HEK293 (cell line): ENCODE measurements around the gene SLC35B4.

Experiments
- CTCF ChIA-PET: fragments of 350-600 bp; formaldehyde crosslinking; extraction: SDS; loops from one replicate; lab custom pipeline; 2021; ENCODE audit warnings: antibody characterized with exemption; lab: Yijun Ruan, JAX
- POLR2A ChIA-PET: fragments of 300-600 bp; formaldehyde crosslinking; extraction: SDS; loops from one replicate; lab custom pipeline; 2020; ENCODE audit warnings: antibody characterized with exemption, inconsistent platforms; lab: Yijun Ruan, JAX
- H3K27ac ChIP-seq: fragments of 200-500 bp; sonication (Bioruptor generic); 2 replicates; pipeline ENCODE4 v1.5.1; 2014; ENCODE audit warnings: low read depth, low read length, control low read depth, inconsistent platforms; ENCODE audit errors: extremely low read depth
- H3K36me3 ChIP-seq, 2 experiments: fragments of 200-500 bp in 1 of 2; sonication (Bioruptor generic) in 1 of 2; 1 replicate in 1 of 2; 2 replicates in 1 of 2; pipeline ENCODE4 v1.5.1; 2014 to 2017; ENCODE audit warnings: inconsistent platforms in 2 of 2, low read length in 2 of 2; ENCODE audit not compliant: control insufficient read depth in 2 of 2, insufficient read depth in 1 of 2
- H3K4me1 ChIP-seq: fragments of 200-500 bp; sonication (Bioruptor generic); 2 replicates; pipeline ENCODE4 v1.5.1; 2014; ENCODE audit warnings: mild to moderate bottlenecking, low read length, inconsistent platforms; ENCODE audit not compliant: control insufficient read depth, insufficient read depth
- H3K4me3 ChIP-seq: 2 replicates; pipeline ENCODE4 v1.5.1; 2011; ENCODE audit warnings: low read depth, mild to moderate bottlenecking, control low read depth, low read length, moderate library complexity
- H3K9me3 ChIP-seq: fragments of 200-500 bp; sonication (Bioruptor generic); 2 replicates; pipeline ENCODE4 v1.5.1; 2014; ENCODE audit warnings: low read depth, low read length, inconsistent platforms; ENCODE audit not compliant: control insufficient read depth, insufficient read depth
- KLF1 ChIP-seq: fragments of 450-650 bp; formaldehyde crosslinking; IDR thresholded peaks from 2 replicates; pipeline ENCODE4 v1.5.1; 2016; ENCODE audit warnings: missing biosample characterization, missing genetic modification characterization
- KLF7 ChIP-seq: fragments of 450-650 bp; formaldehyde crosslinking; IDR thresholded peaks from 2 replicates; pipeline ENCODE4 v1.5.1; 2016; ENCODE audit warnings: missing biosample characterization, missing genetic modification characterization, borderline replicate concordance
- MZF1 ChIP-seq: fragments of 450-650 bp; formaldehyde crosslinking; IDR thresholded peaks from 2 replicates; pipeline ENCODE4 v1.5.1; 2017; ENCODE audit warnings: missing biosample characterization, missing genetic modification characterization, borderline replicate concordance
- OVOL3 ChIP-seq: fragments of 450-650 bp; formaldehyde crosslinking; IDR thresholded peaks from 2 replicates; pipeline ENCODE4 v1.5.1; 2016; ENCODE audit warnings: missing biosample characterization, missing genetic modification characterization
- SALL2 ChIP-seq: fragments of 450-650 bp; formaldehyde crosslinking; IDR thresholded peaks from 2 replicates; pipeline ENCODE4 v1.5.0; 2017; ENCODE audit warnings: missing biosample characterization, mild to moderate bottlenecking, missing genetic modification characterization, borderline replicate concordance
- SCRT2 ChIP-seq: fragments of 450-650 bp; formaldehyde crosslinking; IDR thresholded peaks from 2 replicates; pipeline ENCODE4 v1.5.1; 2016; ENCODE audit warnings: missing biosample characterization, missing genetic modification characterization
- YY1 ChIP-seq: fragments of 450-650 bp; formaldehyde crosslinking; IDR thresholded peaks from 2 replicates; pipeline ENCODE4 v1.5.1; 2018; ENCODE audit warnings: missing biosample characterization, missing genetic modification characterization
- YY2 ChIP-seq: fragments of 450-650 bp; formaldehyde crosslinking; IDR thresholded peaks from 2 replicates; pipeline ENCODE4 v1.5.1; 2016; ENCODE audit warnings: missing biosample characterization, missing genetic modification characterization
- ZBTB7A ChIP-seq: fragments of 450-650 bp; formaldehyde crosslinking; IDR thresholded peaks from 2 replicates; pipeline ENCODE4 v1.5.1; 2016; ENCODE audit warnings: low read depth, missing biosample characterization, missing genetic modification characterization
- ZFP37 ChIP-seq: fragments of 450-650 bp; formaldehyde crosslinking; IDR thresholded peaks from 2 replicates; pipeline ENCODE4 v1.5.1; 2016; ENCODE audit warnings: missing biosample characterization, missing genetic modification characterization
- ZNF23 ChIP-seq: fragments of 450-650 bp; formaldehyde crosslinking; IDR thresholded peaks from 2 replicates; pipeline ENCODE4 v1.5.1; 2016; ENCODE audit warnings: missing biosample characterization, missing genetic modification characterization, borderline replicate concordance
- ZNF394 ChIP-seq: fragments of 450-650 bp; formaldehyde crosslinking; IDR thresholded peaks from 2 replicates; pipeline ENCODE4 v1.5.1; 2016; ENCODE audit warnings: missing biosample characterization, missing genetic modification characterization, mild to moderate bottlenecking, moderate library complexity, borderline replicate concordance
- ZNF473 ChIP-seq: fragments of 450-650 bp; formaldehyde crosslinking; IDR thresholded peaks from 2 replicates; pipeline ENCODE4 v1.5.1; 2017; ENCODE audit warnings: missing biosample characterization, missing genetic modification characterization
- ZNF510 ChIP-seq: fragments of 450-650 bp; formaldehyde crosslinking; IDR thresholded peaks from 2 replicates; pipeline ENCODE4 v1.5.1; 2018; ENCODE audit warnings: mild to moderate bottlenecking, missing genetic modification characterization, missing biosample characterization; ENCODE audit not compliant: insufficient replicate concordance
- ZNF610 ChIP-seq: fragments of 450-650 bp; formaldehyde crosslinking; IDR thresholded peaks from 2 replicates; pipeline ENCODE4 v1.5.1; 2016; ENCODE audit warnings: missing biosample characterization, missing genetic modification characterization, borderline replicate concordance
- ZNF701 ChIP-seq: fragments of 450-650 bp; formaldehyde crosslinking; IDR thresholded peaks from 2 replicates; pipeline ENCODE4 v1.5.1; 2016; ENCODE audit warnings: missing biosample characterization, missing genetic modification characterization
- TF ChIP-seq, protein P1 (sequence below): fragments of 450-650 bp; formaldehyde crosslinking; optimal IDR thresholded peaks from 2 replicates; pipeline ENCODE3; 2016; ENCODE audit warnings: missing biosample characterization, mild to moderate bottlenecking, missing genetic modification characterization
- TF ChIP-seq, protein P2 (sequence below): fragments of 450-650 bp; formaldehyde crosslinking; IDR thresholded peaks from 2 replicates; pipeline ENCODE4 v1.5.1; 2016; ENCODE audit warnings: missing biosample characterization, missing genetic modification characterization

The SLC35B4 gene

DNA sequence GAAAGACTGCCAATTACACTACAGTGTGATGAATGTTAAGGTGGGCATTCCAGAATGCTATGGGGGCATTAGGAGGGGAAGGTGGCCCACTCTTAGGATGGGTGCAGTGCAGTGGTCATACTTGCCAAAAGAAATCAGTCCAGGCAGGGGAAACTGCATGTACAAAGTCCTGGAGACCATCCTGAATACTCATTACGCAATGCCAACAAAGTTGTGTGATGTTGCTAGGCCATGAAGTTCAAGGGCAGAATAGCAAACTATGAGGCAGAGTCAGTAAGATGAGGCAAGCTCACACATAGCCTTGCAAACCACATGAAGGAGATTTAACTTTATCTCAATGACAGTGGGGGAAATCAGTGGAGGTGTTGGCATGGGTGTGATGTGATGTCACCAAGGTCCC lies 49.8 kb upstream of the SLC35B4 start:
- Histone ChIP-seq H3K27ac (no peak overlapping the region), H3K4me1 (no peaks in the 10 kb centered on the region), H3K36me3 (no peaks in the 10 kb centered on the region), H3K4me3 (no peak overlapping the region), H3K9me3 (no peaks in the 10 kb centered on the region)
- ChIA-PET POLR2A (no interaction called here), CTCF (interaction anchor here (0.7 to 1.6 kb wide), 2 partner anchors 11 to 38 kb away, joined by 3 read pairs; no protein-coding TSS in a partner anchor)
- TF ChIP-seq OVOL3 (tag by site-specific recombination) (no peak), KLF1 (tag by site-specific recombination) (no peak), SALL2 (tag by site-specific recombination) (no peak), ZNF610 (tag by site-specific recombination) (no peak), ZNF23 (tag by site-specific recombination) (no peak), ZNF510 (tag by site-specific recombination) (no peak)
- TF ChIP-seq, protein P1, sequence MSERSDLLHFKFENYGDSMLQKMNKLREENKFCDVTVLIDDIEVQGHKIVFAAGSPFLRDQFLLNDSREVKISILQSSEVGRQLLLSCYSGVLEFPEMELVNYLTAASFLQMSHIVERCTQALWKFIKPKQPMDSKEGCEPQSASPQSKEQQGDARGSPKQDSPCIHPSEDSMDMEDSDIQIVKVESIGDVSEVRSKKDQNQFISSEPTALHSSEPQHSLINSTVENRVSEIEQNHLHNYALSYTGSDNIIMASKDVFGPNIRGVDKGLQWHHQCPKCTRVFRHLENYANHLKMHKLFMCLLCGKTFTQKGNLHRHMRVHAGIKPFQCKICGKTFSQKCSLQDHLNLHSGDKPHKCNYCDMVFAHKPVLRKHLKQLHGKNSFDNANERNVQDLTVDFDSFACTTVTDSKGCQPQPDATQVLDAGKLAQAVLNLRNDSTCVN (tag by site-specific recombination), result no peak

DNA sequence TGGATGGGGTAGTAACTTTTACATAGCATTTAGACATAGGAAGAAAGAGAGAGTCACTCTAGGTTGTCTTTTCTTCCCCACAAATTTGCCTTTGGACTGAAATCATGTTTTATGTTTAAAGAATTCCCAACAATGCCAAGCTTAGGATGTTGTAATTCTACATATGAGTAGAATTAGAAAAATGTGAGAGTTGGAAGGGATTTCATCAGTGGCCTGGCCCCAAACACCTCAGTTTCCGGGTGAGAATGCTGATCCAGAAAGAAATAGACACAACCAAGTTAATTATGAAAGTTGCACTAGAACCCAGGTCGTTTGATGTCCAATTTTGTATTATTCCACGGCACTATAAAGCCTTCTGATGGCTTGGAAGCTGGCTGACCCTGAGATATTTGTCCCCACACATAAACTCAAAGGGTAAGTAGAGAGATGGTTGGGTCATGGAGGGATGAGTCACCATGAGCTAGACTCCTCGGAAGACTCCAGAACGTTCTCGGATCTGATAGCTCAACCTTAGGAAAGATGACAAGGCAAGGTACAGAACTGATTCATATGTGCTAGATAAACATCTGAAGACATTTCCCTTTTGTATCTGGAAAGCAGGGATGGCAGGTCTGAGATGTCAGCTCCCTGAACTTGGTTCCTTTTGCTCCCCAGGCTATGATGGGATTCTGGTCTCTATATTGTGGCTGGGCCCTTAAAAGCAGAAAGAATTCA lies 48.8 kb upstream of the SLC35B4 start:
- CTCF ChIA-PET, result interaction anchor here (0.7 to 1.6 kb wide), 4 partner anchors 8 to 48 kb away, joined by 3 to 5 read pairs (median 3); no protein-coding TSS in a partner anchor
- Histone ChIP-seq H3K4me1 (no peaks in the 10 kb centered on the region), H3K27ac (no peak overlapping the region), H3K9me3 (no peaks in the 10 kb centered on the region), H3K4me3 (no peak overlapping the region), H3K36me3 (no peaks in the 10 kb centered on the region)
- POLR2A ChIA-PET, result no interaction called here
- TF ChIP-seq ZNF473 (tag by site-specific recombination), result no peak
- TF ChIP-seq, protein P2, sequence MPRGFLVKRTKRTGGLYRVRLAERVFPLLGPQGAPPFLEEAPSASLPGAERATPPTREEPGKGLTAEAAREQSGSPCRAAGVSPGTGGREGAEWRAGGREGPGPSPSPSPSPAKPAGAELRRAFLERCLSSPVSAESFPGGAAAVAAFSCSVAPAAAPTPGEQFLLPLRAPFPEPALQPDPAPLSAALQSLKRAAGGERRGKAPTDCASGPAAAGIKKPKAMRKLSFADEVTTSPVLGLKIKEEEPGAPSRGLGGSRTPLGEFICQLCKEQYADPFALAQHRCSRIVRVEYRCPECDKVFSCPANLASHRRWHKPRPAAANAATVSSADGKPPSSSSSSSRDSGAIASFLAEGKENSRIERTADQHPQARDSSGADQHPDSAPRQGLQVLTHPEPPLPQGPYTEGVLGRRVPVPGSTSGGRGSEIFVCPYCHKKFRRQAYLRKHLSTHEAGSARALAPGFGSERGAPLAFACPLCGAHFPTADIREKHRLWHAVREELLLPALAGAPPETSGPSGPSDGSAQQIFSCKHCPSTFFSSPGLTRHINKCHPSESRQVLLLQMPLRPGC (tag by site-specific recombination), result no peak
- TF ChIP-seq YY2 (tag by site-specific recombination), result no peak
- no peak for TF ChIP-seq SCRT2
- no peak for TF ChIP-seq ZNF701 (tag by site-specific recombination)

DNA sequence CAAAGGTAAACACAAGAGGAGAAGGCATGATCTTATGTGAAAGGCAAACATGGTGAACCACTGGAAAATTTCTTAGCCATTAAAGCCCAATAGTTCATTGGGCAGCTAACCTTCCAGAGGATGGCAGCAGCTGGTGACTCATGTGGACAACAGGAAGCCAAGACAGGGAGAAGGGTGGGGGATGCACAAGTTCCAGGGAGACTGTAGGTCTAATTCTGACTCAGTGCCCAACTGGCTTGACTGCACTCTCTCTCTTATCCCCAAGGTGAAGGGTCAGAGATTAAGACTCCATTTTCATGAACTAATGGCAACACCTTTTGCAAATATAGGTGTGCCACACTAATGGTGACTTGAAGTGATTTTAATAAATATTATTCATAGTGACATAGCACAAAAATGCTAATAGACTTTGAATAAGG lies 47.9 kb upstream of the SLC35B4 start:
- TF ChIP-seq ZBTB7A (tag by site-specific recombination) (no peak), YY1 (tag by site-specific recombination) (no peak), ZNF394 (tag by site-specific recombination) (no peak), MZF1 (tag by site-specific recombination) (no peak), ZFP37 (tag by site-specific recombination) (no peak), KLF7 (tag by site-specific recombination) (no peak)
- POLR2A ChIA-PET, result no interaction called here
- H3K4me3 ChIP-seq, result no peak overlapping the region
- no peak overlapping the region for H3K27ac ChIP-seq
- H3K4me1 ChIP-seq, result no peaks in the 10 kb centered on the region
- CTCF ChIA-PET, result interaction anchor here (0.7 to 1.6 kb wide), 3 partner anchors 10 to 69 kb away, joined by 3 to 5 read pairs (median 3); no protein-coding TSS in a partner anchor
- H3K36me3 ChIP-seq, result no peaks in the 10 kb centered on the region
- H3K9me3 ChIP-seq, result no peaks in the 10 kb centered on the region
